Measurements from ENCODE around the gene PCBP3. TPM values are rescaled to one million over a fixed set of nuclear protein-coding genes. Genes with fewer than 3 reads are reported as not detected.
A peak's percentile ranks its signal among the peaks of the same experiment; 100 is the strongest.

PCBP3 gene
- total and polyA plus RNA-seq, 12 donors = 1.7 to 15.8 (median 4.7) TPM

DNA sequence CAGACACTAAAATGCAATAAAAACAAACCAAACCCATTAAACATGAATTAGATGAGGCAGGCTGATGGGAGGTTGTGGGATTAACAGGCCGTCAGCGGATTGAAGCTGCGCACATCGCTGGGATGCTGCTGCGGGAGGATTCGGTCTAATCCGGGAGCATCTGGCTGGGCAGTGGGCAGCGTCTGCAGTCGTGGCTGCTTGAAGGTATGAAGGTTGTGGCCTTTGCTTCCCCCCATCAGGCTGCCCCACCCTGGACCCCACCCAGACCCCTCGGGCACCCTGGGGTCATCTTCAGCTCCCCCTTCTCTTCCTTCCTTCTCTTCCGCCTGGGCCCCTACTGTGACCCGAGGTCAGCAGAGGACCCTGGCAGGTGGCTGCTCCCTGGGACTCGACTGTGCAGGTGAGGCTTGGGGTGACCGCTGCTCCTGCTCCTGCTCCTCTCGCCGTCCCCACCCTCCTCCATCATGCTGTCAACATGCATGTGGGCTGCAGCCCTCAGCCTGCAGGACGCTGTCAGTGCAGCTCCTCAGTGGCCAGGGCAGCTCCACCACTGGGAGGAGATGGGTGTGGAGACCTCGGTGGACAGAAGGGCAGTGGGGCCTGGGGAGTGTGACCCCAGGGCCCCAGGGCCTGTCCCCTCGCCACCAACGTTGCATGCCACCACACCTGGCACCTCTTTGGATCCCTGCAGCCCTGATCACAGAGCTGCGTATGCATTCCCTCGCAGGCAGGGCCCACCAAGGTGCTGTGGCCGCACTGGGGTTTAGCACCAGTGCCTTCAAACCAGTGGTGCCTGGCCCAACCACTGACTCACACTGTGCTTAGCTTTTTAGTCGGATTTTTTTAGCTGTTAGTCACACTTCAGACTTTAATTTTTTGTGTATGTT is 225.8 kb downstream of the PCBP3 start:
- no peak for TF ChIP-seq POLR2A (IDR thresholded peaks at IDR 0.05)
- WGBS, 4 donors = 80 to 85% (median 83%) methylated on average over 20 to 24 of the region's 24 CpGs
- DNase-seq = peak in 1 of 7 donors; percentile 9

DNA sequence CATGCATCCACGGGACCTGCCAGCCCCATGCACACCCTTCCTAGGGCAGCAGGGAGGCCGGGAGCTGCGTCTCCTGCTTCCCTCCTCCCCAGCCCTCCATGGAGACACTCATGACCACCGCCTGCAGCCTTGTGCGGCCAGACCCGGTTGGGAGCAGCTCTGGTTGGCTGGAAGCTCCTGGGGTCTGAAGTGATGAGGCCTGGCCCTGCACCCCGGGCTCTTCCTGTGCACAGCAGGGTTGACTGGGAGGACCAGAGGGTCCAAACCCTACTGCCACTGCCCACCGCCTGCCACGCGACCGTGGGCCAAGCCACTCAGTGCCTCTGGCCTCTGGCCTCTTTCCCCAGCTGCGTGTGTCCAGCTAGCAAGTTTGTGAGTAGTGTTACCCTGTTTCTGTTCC is 226.9 kb downstream of the PCBP3 start:
- DNase-seq = no peak
- Histone ChIP-seq H3K27ac (no peak overlapping the region), H3K4me1 (replicated peaks in 1 of 2) (no peaks in the 10 kb centered on the region), H3K36me3 (replicated peaks in 1 of 2) (no peaks in the 10 kb centered on the region), H3K9me3 (replicated peaks in 1 of 3) (no peaks in the 10 kb centered on the region), H3K4me3 (no peak overlapping the region), H3K27me3 (no peaks in the 10 kb centered on the region)
- intact Hi-C loops (cut with DNase I) = no loop called here
- TF ChIP-seq POLR2A (IDR thresholded peaks at IDR 0.05) = no peak
- TF ChIP-seq, protein P1, sequence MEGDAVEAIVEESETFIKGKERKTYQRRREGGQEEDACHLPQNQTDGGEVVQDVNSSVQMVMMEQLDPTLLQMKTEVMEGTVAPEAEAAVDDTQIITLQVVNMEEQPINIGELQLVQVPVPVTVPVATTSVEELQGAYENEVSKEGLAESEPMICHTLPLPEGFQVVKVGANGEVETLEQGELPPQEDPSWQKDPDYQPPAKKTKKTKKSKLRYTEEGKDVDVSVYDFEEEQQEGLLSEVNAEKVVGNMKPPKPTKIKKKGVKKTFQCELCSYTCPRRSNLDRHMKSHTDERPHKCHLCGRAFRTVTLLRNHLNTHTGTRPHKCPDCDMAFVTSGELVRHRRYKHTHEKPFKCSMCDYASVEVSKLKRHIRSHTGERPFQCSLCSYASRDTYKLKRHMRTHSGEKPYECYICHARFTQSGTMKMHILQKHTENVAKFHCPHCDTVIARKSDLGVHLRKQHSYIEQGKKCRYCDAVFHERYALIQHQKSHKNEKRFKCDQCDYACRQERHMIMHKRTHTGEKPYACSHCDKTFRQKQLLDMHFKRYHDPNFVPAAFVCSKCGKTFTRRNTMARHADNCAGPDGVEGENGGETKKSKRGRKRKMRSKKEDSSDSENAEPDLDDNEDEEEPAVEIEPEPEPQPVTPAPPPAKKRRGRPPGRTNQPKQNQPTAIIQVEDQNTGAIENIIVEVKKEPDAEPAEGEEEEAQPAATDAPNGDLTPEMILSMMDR (IDR thresholded peaks at IDR 0.05) = no peak
- 78 to 91% (median 82%) methylated on average over 3 to 12 of the region's 12 CpGs for WGBS, 4 donors

More for the DNA sequence above, 225.8 kb downstream of the PCBP3 start:
- Histone ChIP-seq H3K9me3 (replicated peaks in 1 of 3) (no peaks in the 10 kb centered on the region), H3K4me1 (replicated peaks in 1 of 2) (no peaks in the 10 kb centered on the region), H3K4me3 (no peak overlapping the region), H3K36me3 (replicated peaks in 1 of 2) (no peaks in the 10 kb centered on the region), H3K27ac (no peak overlapping the region), H3K27me3 (no peaks in the 10 kb centered on the region)
- intact Hi-C loops (cut with DNase I) = no loop called here

DNA sequence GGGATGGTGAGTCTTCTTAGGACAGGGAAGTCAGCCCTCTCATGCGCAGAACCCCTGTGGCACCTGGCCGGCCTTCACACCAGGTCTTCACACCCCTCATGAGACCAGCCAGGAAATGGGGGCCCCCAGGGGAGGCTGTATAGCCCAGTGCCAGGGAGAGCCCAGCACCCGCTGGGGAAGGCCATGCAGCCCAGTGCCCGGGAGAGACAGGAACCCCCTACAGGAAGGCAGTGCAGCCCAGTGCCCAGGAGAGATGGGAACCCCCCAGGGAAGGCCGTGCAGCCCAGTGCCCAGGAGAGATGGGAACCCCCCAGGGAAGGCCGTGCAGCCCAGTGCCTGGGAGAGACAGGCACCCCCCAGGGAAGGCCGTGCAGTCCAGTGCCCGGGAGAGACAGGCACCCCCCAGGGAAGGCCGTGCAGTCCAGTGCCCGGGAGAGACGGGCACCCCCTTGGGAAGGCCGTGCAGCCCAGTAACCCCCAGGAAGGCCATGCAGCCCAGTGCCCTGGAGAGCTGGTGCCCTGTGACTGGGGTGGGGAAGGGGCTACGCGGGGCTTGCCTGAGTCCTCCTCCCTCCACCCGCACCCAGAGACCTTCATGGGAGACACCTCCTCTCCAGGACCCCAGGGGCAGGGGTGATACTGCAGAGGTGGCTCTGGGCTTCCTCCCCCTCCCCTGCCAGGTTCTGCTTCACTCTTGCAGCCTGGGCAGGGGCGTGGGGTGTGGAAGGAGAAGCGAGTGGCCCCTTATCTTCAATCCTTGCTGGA is 227.5 kb downstream of the PCBP3 start:
- TF ChIP-seq, protein P1 (IDR thresholded peaks at IDR 0.05) = no peak
- no peak for TF ChIP-seq POLR2A (IDR thresholded peaks at IDR 0.05)
- intact Hi-C loops (cut with DNase I) = no loop called here
- Histone ChIP-seq H3K4me3 (no peak overlapping the region), H3K27me3 (no peaks in the 10 kb centered on the region), H3K27ac (no peak overlapping the region), H3K9me3 (replicated peaks in 1 of 3) (no peaks in the 10 kb centered on the region), H3K4me1 (replicated peaks in 1 of 2) (no peaks in the 10 kb centered on the region), H3K36me3 (replicated peaks in 1 of 2) (no peaks in the 10 kb centered on the region)
- peak in 1 of 7 donors; percentile 9 for DNase-seq
- 67 to 88% (median 75%) methylated on average over 5 to 17 of the region's 17 CpGs for WGBS, 4 donors

DNA sequence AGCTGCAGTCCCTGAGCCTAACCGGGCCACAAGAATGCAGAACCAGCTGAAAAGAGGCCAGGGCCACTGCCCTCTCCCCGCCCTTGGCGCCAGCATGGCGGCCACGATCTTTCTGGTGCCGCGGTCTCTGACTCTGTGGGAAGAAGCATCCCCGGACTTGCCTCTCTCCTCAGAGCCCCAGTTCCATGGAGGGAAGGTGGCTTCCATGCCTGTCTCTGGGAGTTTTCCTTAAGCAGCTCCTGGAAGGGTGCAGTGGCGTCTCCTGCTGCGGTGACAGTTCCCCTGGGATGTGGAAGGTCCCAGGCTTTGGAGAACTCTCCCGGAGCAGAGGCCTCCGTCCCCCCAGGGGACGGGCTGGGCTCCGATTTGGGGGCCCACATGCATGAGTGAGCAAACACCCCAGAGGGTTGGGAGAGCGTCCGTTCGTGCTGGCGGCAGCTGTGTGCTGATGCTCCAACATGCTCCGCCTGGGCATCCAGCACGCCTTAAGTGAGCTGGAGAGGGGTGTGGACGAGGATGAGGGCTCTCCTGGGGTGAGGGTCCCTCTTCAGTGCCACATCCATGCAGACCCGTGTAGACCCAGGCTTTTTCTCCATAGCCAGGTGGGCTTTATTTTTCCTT is 228.2 kb downstream of the PCBP3 start:
- Histone ChIP-seq H3K27me3 (no peaks in the 10 kb centered on the region), H3K27ac (no peak overlapping the region), H3K4me3 (no peak overlapping the region), H3K9me3 (replicated peaks in 1 of 3) (no peaks in the 10 kb centered on the region), H3K4me1 (replicated peaks in 1 of 2) (no peaks in the 10 kb centered on the region), H3K36me3 (replicated peaks in 1 of 2) (no peaks in the 10 kb centered on the region)
- TF ChIP-seq, protein P1 (IDR thresholded peaks at IDR 0.05) = no peak
- no peak for TF ChIP-seq POLR2A (IDR thresholded peaks at IDR 0.05)
- intact Hi-C loops (cut with DNase I) = no loop called here
- DNase-seq = no peak
- WGBS, 4 donors = 77 to 87% (median 83%) methylated on average over 11 to 22 of the region's 22 CpGs
